GM12874 (cell line): ENCODE results near the gene SLC34A3.

Experiments used
- CTCF ChIP-seq: IDR thresholded peaks from 2 replicates; pipeline ENCODE4 v1.5.1; 2011; ENCODE audit warnings: low read depth, mild to moderate bottlenecking, control low read depth, low read length, moderate library complexity; ENCODE audit not compliant: insufficient read depth

Gene SLC34A3

GRCh38 chr9:137234758-137235423 lies 4.2 kb downstream of the SLC34A3 start:
- TF ChIP-seq CTCF, result no peak

DNA sequence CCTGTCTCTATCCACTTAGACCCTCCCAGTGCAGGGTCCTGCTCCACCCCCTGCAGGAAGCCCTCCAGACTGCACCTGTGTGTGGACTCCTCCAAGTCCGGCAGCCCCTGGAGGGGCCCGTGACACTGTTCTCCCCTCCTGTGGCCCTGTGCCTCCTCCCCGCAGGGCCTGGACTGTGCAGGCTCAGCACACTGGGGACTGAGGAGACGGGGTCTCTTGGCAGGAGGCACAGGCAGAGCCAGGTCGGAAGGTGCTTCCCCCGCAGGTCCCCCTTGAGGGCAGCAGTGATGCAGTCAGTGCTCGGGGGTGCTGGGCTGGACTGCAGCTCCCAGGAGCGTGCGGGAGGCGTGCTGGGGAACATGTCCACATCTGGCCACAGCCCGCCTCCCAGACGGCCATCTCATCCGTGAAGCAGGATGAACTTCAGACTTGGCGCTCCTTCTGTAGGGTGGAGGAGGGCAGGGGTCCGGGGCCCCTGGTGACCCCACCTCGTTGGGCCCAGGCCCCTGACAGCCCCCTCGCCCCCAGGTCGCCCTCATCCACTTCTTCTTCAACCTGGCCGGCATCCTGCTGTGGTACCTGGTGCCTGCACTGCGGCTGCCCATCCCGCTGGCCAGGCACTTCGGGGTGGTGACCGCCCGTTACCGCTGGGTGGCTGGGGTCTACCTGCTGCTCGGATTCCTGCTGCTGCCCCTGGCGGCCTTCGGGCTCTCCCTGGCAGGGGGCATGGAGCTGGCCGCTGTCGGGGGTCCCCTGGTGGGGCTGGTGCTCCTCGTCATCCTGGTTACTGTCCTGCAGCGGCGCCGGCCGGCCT lies 4.9 kb downstream of the SLC34A3 start:
- TF ChIP-seq CTCF, result no peak

DNA sequence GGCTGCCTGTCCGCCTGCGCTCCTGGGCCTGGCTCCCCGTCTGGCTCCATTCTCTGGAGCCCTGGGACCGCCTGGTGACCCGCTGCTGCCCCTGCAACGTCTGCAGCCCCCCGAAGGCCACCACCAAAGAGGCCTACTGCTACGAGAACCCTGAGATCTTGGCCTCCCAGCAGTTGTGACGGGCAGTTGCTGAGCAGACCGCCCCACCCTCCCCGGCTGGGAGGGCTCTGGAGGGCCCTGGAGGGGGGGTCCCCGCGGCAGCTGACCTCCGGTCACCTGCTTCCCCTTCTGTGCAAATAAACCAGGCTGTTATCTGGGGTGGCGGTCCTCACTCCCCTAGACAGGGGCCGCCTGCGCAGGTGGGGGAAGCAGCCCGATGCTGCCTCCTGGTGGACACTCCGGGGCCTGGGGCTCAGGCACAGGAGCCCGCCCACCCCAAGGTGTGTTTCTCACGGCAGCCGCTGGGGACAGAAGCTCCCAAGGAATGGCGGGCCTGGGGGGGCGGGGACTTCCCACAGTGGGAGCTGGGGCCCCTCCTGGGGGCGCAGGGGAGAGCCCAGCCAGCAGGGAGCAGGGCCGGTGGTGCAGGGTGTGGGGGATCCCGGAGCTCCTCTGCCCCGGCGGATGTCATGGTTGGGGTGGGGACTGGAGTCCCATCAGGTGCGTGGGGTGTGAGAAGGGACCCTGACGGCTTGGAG lies 5.7 kb downstream of the SLC34A3 start:
- TF ChIP-seq CTCF, result peak; percentile 99

- TF ChIP-seq CTCF, result no peak
Observed at GRCh38 chr9:137236936-137237421, 6.3 kb downstream of the SLC34A3 start.

GRCh38 chr9:137237759-137238726 lies 7.3 kb downstream of the SLC34A3 start:
- no peak for TF ChIP-seq CTCF

GRCh38 chr9:137240318-137240840 lies 9.7 kb downstream of the SLC34A3 start:
- TF ChIP-seq CTCF, result no peak
